Stimulated activated naive CD8-positive, alpha-beta T cell treated with anti-CD3 and anti-CD28 coated beads, Interleukin-15, Interleukin-2, amounts not matched to agents 100 U/mL and 50 U/mL, for 24 hours (primary cell): ENCODE results near the gene ATRX.
"Not testable (repeated sequence)": the region's sequence is repeated elsewhere in the genome, so short reads cannot be mapped to it uniquely, and the experiment has no call there.

ENCODE experiments used
- ATAC-seq: fragments of 150-1000 bp; cut with Tn5 transposase; one replicate; pipeline ENCODE4 v1.10.0; 2021
- DNase-seq: peaks from one replicate; pipeline ENCODE4 v3.0.0; 2021

Gene ATRX, protein sequence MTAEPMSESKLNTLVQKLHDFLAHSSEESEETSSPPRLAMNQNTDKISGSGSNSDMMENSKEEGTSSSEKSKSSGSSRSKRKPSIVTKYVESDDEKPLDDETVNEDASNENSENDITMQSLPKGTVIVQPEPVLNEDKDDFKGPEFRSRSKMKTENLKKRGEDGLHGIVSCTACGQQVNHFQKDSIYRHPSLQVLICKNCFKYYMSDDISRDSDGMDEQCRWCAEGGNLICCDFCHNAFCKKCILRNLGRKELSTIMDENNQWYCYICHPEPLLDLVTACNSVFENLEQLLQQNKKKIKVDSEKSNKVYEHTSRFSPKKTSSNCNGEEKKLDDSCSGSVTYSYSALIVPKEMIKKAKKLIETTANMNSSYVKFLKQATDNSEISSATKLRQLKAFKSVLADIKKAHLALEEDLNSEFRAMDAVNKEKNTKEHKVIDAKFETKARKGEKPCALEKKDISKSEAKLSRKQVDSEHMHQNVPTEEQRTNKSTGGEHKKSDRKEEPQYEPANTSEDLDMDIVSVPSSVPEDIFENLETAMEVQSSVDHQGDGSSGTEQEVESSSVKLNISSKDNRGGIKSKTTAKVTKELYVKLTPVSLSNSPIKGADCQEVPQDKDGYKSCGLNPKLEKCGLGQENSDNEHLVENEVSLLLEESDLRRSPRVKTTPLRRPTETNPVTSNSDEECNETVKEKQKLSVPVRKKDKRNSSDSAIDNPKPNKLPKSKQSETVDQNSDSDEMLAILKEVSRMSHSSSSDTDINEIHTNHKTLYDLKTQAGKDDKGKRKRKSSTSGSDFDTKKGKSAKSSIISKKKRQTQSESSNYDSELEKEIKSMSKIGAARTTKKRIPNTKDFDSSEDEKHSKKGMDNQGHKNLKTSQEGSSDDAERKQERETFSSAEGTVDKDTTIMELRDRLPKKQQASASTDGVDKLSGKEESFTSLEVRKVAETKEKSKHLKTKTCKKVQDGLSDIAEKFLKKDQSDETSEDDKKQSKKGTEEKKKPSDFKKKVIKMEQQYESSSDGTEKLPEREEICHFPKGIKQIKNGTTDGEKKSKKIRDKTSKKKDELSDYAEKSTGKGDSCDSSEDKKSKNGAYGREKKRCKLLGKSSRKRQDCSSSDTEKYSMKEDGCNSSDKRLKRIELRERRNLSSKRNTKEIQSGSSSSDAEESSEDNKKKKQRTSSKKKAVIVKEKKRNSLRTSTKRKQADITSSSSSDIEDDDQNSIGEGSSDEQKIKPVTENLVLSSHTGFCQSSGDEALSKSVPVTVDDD (N-terminal part only)

GRCh38 chrX:77785486-77786364, at the start of gene ATRX:
Gene ATRX, minus strand, starts transcription at chrX:77786216. Its CDS starts 215 bp downstream, at chrX:77786001.
- ATAC-seq (peak; percentile 92), DNase-seq (peak; percentile 73)

- not testable (repeated sequence) for DNase-seq, ATAC-seq
These were observed 45.5 kb upstream of the ATRX start for GRCh38 chrX:77831544-77831943.

GRCh38 chrX:77821989-77822388, 36.0 kb upstream of the ATRX start:
- DNase-seq, ATAC-seq: not testable (repeated sequence)

GRCh38 chrX:77820091-77820727, 34.2 kb upstream of the ATRX start:
- DNase-seq (no peak), ATAC-seq (no peak)

DNA sequence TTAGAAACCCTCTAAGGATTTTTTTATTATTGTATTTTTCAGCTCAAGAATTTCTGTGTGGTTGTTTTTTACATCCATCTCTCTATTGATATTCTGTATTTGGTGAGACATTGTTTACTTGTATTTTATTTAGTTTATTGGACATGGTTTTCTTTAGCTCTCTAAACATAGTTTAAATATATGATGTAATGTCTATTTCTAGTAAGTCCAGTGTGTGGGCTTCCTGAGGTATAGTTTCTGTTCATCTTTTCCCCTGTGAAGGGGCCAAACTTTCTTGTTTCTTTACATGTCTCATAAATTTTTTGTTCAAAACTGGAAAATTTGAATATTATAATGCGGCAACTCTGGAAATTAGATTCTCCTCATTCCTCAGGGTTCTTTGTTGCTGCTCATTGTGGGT, 28.2 kb upstream of the ATRX start:
- DNase-seq = no peak
- no peak for ATAC-seq

- no peak for DNase-seq
- no peak for ATAC-seq
These were observed 16.2 kb upstream of the ATRX start for GRCh38 chrX:77802201-77802600.

- ATAC-seq (no peak), DNase-seq (no peak)
These were observed 9.1 kb upstream of the ATRX start for GRCh38 chrX:77795124-77795523.

- ATAC-seq (no peak), DNase-seq (no peak)
These were observed 7.9 kb upstream of the ATRX start for GRCh38 chrX:77793946-77794345.

GRCh38 chrX:77788050-77788449, 2.0 kb upstream of the ATRX start:
- ATAC-seq (peak; percentile 58), DNase-seq (no peak)

DNA sequence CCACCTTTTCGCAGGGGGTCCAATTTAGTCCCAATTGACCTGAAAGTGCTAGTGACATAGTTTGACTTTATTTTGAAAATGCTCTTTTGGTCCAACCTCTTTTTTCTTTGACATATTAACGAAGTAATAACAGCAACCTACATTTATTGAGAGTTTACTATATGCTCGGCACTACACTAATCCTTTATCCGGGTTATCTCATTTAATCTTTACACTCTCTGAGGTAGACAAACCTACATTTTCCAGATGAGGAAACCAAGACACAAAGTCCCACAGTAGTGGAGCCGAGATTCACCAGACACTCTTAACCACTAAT, 307 bp upstream of the ATRX start:
- ATAC-seq = peak; percentile 7
- DNase-seq = no peak

- ATAC-seq (no peak), DNase-seq (no peak)
These were observed 6.3 kb downstream of the ATRX start for GRCh38 chrX:77779695-77780094.

DNA sequence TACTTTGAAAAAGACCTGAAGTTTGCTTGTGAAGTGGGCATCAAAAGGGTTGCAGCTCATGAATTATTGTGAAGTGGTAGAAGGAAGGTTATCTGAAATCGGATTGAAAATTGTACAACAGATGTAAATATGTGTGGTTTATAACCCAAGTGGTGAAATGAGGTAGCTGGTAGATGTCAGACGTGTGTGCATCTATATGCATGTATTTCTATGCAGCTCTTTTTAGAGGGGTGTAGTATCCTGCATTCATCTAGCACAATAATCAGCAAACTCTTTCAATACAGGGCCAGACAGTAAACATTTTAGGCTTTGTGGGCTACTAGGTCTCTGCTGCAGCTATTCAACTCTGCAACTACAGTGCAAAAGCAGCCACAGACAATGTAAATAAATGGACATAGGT, 9.4 kb downstream of the ATRX start:
- ATAC-seq (no peak), DNase-seq (no peak)

- ATAC-seq (no peak), DNase-seq (no peak)
These were observed 14.4 kb downstream of the ATRX start for GRCh38 chrX:77771601-77772000.

DNA sequence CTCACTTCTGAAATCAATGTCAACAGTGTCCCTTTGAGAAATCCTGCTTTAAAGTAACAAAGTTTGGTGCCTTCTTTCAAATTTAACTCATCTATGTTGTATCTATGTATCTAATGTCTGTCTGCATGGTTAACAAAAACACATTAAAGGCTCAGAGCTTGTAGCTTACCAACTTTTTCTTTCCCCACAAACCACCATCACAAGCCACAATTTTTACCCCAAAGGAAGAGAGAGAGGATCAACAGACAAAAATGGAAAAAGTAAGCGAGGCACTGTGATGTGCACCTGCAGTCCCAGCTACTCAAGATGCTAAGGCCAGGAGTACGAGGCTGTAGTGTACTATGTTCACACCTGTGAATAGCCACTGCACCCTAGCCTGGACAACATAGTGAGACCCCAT, 17.2 kb downstream of the ATRX start:
- DNase-seq (no peak), ATAC-seq (no peak)

GRCh38 chrX:77766212-77766611, 19.8 kb downstream of the ATRX start:
- ATAC-seq, DNase-seq: not testable (repeated sequence)

- DNase-seq (no peak), ATAC-seq (no peak)
These were observed 30.5 kb downstream of the ATRX start for GRCh38 chrX:77755561-77755960.

- ATAC-seq, DNase-seq: not testable (repeated sequence)
These were observed 32.1 kb downstream of the ATRX start for GRCh38 chrX:77753942-77754341.

DNA sequence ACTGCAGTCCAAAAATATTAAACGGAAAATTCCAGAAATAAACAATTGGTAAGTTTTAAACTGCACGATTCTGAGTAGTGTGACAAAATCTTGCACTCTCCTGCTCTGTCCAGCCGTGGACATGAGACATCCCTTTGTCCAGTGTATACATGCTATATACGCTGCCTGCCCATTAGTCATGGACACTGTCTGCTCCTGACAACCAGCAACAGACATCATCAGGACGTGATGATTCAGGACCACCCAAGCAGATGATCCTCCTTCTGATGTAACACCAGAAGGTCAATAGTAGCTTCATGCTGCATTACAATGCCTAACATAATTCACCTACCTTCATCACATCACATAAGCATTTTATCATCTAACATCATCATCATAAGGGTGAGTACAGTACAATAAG, 36.3 kb downstream of the ATRX start:
- DNase-seq = no peak
- no peak for ATAC-seq

GRCh38 chrX:77743720-77744119, 42.3 kb downstream of the ATRX start:
- DNase-seq (no peak), ATAC-seq (no peak)

GRCh38 chrX:77742788-77743476, 43.1 kb downstream of the ATRX start:
- DNase-seq = no peak
- ATAC-seq = no peak
